Measurements from ENCODE around the gene RNF215. TPM values are rescaled to one million over a fixed set of nuclear protein-coding genes. Genes with fewer than 3 reads are reported as not detected.

RNF215 gene
- total and polyA plus RNA-seq, 7 experiments from 2014 or later = 0.08 to 10.8 (median 4.9) TPM

- no peak for ATAC-seq
- Mint-ChIP-seq H3K27me3 (peaks cover 1 to 6% (median 2%) of the 10 kb centered on the region in 5 donors), H3K9me3 (peaks cover 6 to 18% (median 13%) of the 10 kb centered on the region in 11 donors), H3K4me1 (peaks cover 10 to 26% (median 23%) of the 10 kb centered on the region in 7 donors), H3K4me3 (no peak overlapping the region), H3K27ac (peak overlapping the region in 6 of 9 donors; percentile 42 to 100 (median 100)), H3K36me3 (peaks cover 0 to 28% (median 12%) of the 10 kb centered on the region in 5 donors)
- H3K36me3 ChIP-seq (ENCODE audit: control insufficient read depth in 2 of 3, insufficient read depth in 3 of 3, low read length in 3 of 3) = peaks cover 0 to 6% (median 0%) of the 10 kb centered on the region in 3 experiments
- H3K27ac ChIP-seq (ENCODE audit: low read depth, low read length) = no peak overlapping the region
- ChIA-PET CTCF (interaction anchor here (0.8 to 6.0 kb wide), 4 partner anchors 8 to 145 kb away, joined by 3 to 46 read pairs (median 6); partner anchors contain the start of genes CASTOR1 and MTFP1), POLR2A (interaction anchor here (1.8 to 6.3 kb wide), 2 partner anchors 8 to 41 kb away, joined by 5 to 88 read pairs; partner anchors contain the start of gene MTFP1)
- no peak overlapping the region for H3K4me3 ChIP-seq (ENCODE audit: low read length)
- H3K9me3 ChIP-seq (ENCODE audit: control insufficient read depth in 2 of 3, low read length in 3 of 3) = peaks cover 0 to 4% (median 0%) of the 10 kb centered on the region in 3 experiments
- peaks cover 1 to 3% of the 10 kb centered on the region in 2 donors for H3K27me3 ChIP-seq (ENCODE audit: control insufficient read depth in 2 of 2, insufficient read depth in 2 of 2, low read length in 2 of 2)
- peaks cover 16 to 21% of the 10 kb centered on the region in 2 donors for H3K4me1 ChIP-seq (ENCODE audit: control insufficient read depth in 2 of 2, insufficient read depth in 2 of 2, low read length in 2 of 2)
- no peak for DNase-seq
- intact Hi-C loops (cut with micrococcal nuclease) = no loop called here
These were observed 46.0 kb upstream of the RNF215 start for GRCh38 chr22:30433227-30433626.

GRCh38 chr22:30432520-30432919, 45.3 kb upstream of the RNF215 start:
- Histone ChIP-seq H3K4me3 (ENCODE audit: low read length) (no peak overlapping the region), H3K4me1 (ENCODE audit: control insufficient read depth in 2 of 2, insufficient read depth in 2 of 2, low read length in 2 of 2) (peaks cover 16 to 22% of the 10 kb centered on the region in 2 donors), H3K9me3 (ENCODE audit: control insufficient read depth in 2 of 3, low read length in 3 of 3) (peaks cover 0 to 4% (median 0%) of the 10 kb centered on the region in 3 experiments), H3K36me3 (ENCODE audit: control insufficient read depth in 2 of 3, insufficient read depth in 3 of 3, low read length in 3 of 3) (peaks cover 0 to 12% (median 0%) of the 10 kb centered on the region in 3 experiments), H3K27ac (ENCODE audit: low read depth, low read length) (no peak overlapping the region), H3K27me3 (ENCODE audit: control insufficient read depth in 2 of 2, insufficient read depth in 2 of 2, low read length in 2 of 2) (peaks cover 0 to 3% of the 10 kb centered on the region in 2 donors)
- Mint-ChIP-seq H3K36me3 (peaks cover 0 to 31% (median 13%) of the 10 kb centered on the region in 5 donors), H3K4me1 (peaks cover 12 to 30% (median 27%) of the 10 kb centered on the region in 7 donors), H3K27ac (peak overlapping the region in 4 of 9 donors; percentile 51 to 100 (median 100)), H3K4me3 (no peak overlapping the region), H3K9me3 (peaks cover 6 to 18% (median 13%) of the 10 kb centered on the region in 11 donors), H3K27me3 (no peaks in the 10 kb centered on the region)
- ChIA-PET POLR2A (interaction anchor here (6.3 kb wide), 1 partner anchor 8 kb away, joined by 88 read pairs; the partner anchor contains the start of gene MTFP1), CTCF (interaction anchor here (1.1 kb wide), 1 partner anchor 41 kb away, joined by 4 read pairs; no protein-coding TSS in a partner anchor)
- ATAC-seq (no peak), DNase-seq (no peak)
- intact Hi-C loops (cut with micrococcal nuclease) = no loop called here

GRCh38 chr22:30432096-30432495, 44.9 kb upstream of the RNF215 start:
- CTCF ChIA-PET = interaction anchor here (1.1 kb wide), 1 partner anchor 41 kb away, joined by 4 read pairs; no protein-coding TSS in a partner anchor

GRCh38 chr22:30430933-30431332, 43.7 kb upstream of the RNF215 start:
- ChIA-PET CTCF (interaction anchor here (1.2 kb wide), 1 partner anchor 34 kb away, joined by 3 read pairs; the partner anchor contains the start of gene SEC14L2), POLR2A (no interaction called here)
- Histone ChIP-seq H3K4me1 (ENCODE audit: control insufficient read depth in 2 of 2, insufficient read depth in 2 of 2, low read length in 2 of 2) (peaks cover 25% of the 10 kb centered on the region in 2 donors), H3K4me3 (ENCODE audit: low read length) (no peak overlapping the region), H3K27me3 (ENCODE audit: control insufficient read depth in 2 of 2, insufficient read depth in 2 of 2, low read length in 2 of 2) (no peaks in the 10 kb centered on the region), H3K36me3 (ENCODE audit: control insufficient read depth in 2 of 3, insufficient read depth in 3 of 3, low read length in 3 of 3) (peaks cover 0 to 12% (median 0%) of the 10 kb centered on the region in 3 experiments), H3K9me3 (ENCODE audit: control insufficient read depth in 2 of 3, low read length in 3 of 3) (no peaks in the 10 kb centered on the region), H3K27ac (ENCODE audit: low read depth, low read length) (no peak overlapping the region)
- Mint-ChIP-seq H3K36me3 (peaks cover 0 to 40% (median 9%) of the 10 kb centered on the region in 5 donors), H3K27ac (peak overlapping the region in 3 of 9 donors; percentile 17 to 53 (median 32)), H3K4me3 (no peak overlapping the region), H3K9me3 (peaks cover 3 to 11% (median 8%) of the 10 kb centered on the region in 11 donors), H3K4me1 (peaks cover 20 to 41% (median 35%) of the 10 kb centered on the region in 7 donors), H3K27me3 (no peaks in the 10 kb centered on the region)
- intact Hi-C loops (cut with micrococcal nuclease) = no loop called here
- no peak for ATAC-seq
- DNase-seq = no peak

More at GRCh38 chr22:30432096-30432495, 44.9 kb upstream of the RNF215 start:
- DNase-seq (no peak), ATAC-seq (no peak)
- POLR2A ChIA-PET = interaction anchor here (6.3 kb wide), 1 partner anchor 7 kb away, joined by 88 read pairs; the partner anchor contains the start of gene MTFP1
- H3K4me3 Mint-ChIP-seq = no peak overlapping the region
- Histone ChIP-seq H3K27ac (ENCODE audit: low read depth, low read length) (no peak overlapping the region), H3K4me3 (ENCODE audit: low read length) (no peak overlapping the region), H3K27me3 (ENCODE audit: control insufficient read depth in 2 of 2, insufficient read depth in 2 of 2, low read length in 2 of 2) (no peaks in the 10 kb centered on the region), H3K9me3 (ENCODE audit: control insufficient read depth in 2 of 3, low read length in 3 of 3) (peaks cover 0 to 4% (median 0%) of the 10 kb centered on the region in 3 experiments), H3K4me1 (ENCODE audit: control insufficient read depth in 2 of 2, insufficient read depth in 2 of 2, low read length in 2 of 2) (peaks cover 20 to 26% of the 10 kb centered on the region in 2 donors), H3K36me3 (ENCODE audit: control insufficient read depth in 2 of 3, insufficient read depth in 3 of 3, low read length in 3 of 3) (peaks cover 0 to 12% (median 0%) of the 10 kb centered on the region in 3 experiments)
- peak overlapping the region in 2 of 9 donors; percentile 51 for H3K27ac Mint-ChIP-seq
- H3K27me3 Mint-ChIP-seq = no peaks in the 10 kb centered on the region
- peaks cover 6 to 16% (median 12%) of the 10 kb centered on the region in 11 donors for H3K9me3 Mint-ChIP-seq
- intact Hi-C loops (cut with micrococcal nuclease) = no loop called here
- H3K4me1 Mint-ChIP-seq = peaks cover 16 to 33% (median 30%) of the 10 kb centered on the region in 7 donors
- peaks cover 0 to 34% (median 12%) of the 10 kb centered on the region in 5 donors for H3K36me3 Mint-ChIP-seq

- Histone ChIP-seq H3K27me3 (ENCODE audit: control insufficient read depth in 2 of 2, insufficient read depth in 2 of 2, low read length in 2 of 2) (no peaks in the 10 kb centered on the region), H3K4me1 (ENCODE audit: control insufficient read depth in 2 of 2, insufficient read depth in 2 of 2, low read length in 2 of 2) (peaks cover 19 to 21% of the 10 kb centered on the region in 2 donors), H3K4me3 (ENCODE audit: low read length) (no peak overlapping the region), H3K36me3 (ENCODE audit: control insufficient read depth in 2 of 3, insufficient read depth in 3 of 3, low read length in 3 of 3) (peaks cover 0 to 12% (median 0%) of the 10 kb centered on the region in 3 experiments), H3K9me3 (ENCODE audit: control insufficient read depth in 2 of 3, low read length in 3 of 3) (no peaks in the 10 kb centered on the region), H3K27ac (ENCODE audit: low read depth, low read length) (no peak overlapping the region)
- Mint-ChIP-seq H3K9me3 (peaks cover 0 to 5% (median 0%) of the 10 kb centered on the region in 11 donors), H3K36me3 (peaks cover 0 to 32% (median 3%) of the 10 kb centered on the region in 5 donors), H3K27me3 (no peaks in the 10 kb centered on the region), H3K27ac (peak overlapping the region in 5 of 9 donors; percentile 25 to 85 (median 63)), H3K4me1 (peaks cover 17 to 37% (median 34%) of the 10 kb centered on the region in 7 donors), H3K4me3 (no peak overlapping the region)
- intact Hi-C loops (cut with micrococcal nuclease) = loop anchor here (10.0 kb wide), 3 partner anchors 825 to 1065 kb away; partner anchors contain the start of genes NF2 (in 1 of the 2), PIK3IP1 (in 1 of the 2) and SFI1 (in 1 of the 2)
- POLR2A ChIA-PET = interaction anchor here (1.1 kb wide), 1 partner anchor 34 kb away, joined by 3 read pairs; no protein-coding TSS in a partner anchor
- DNase-seq (no peak), ATAC-seq (no peak)
- CTCF ChIA-PET = interaction anchor here (1.2 kb wide), 1 partner anchor 33 kb away, joined by 3 read pairs; the partner anchor contains the start of gene SEC14L2
These were observed 42.7 kb upstream of the RNF215 start for GRCh38 chr22:30429887-30430286.

- no peak overlapping the region for H3K27ac ChIP-seq (ENCODE audit: low read depth, low read length)
- no peak overlapping the region for H3K4me3 ChIP-seq (ENCODE audit: low read length)
- H3K36me3 ChIP-seq (ENCODE audit: control insufficient read depth in 2 of 3, insufficient read depth in 3 of 3, low read length in 3 of 3) = peaks cover 0 to 12% (median 0%) of the 10 kb centered on the region in 3 experiments
- DNase-seq = no peak
- Mint-ChIP-seq H3K27ac (peak overlapping the region in 6 of 9 donors; percentile 67 to 99 (median 96)), H3K9me3 (peaks cover 0 to 1% (median 0%) of the 10 kb centered on the region in 11 donors), H3K27me3 (peaks cover 0 to 4% (median 0%) of the 10 kb centered on the region in 5 donors), H3K4me1 (peaks cover 23 to 48% (median 41%) of the 10 kb centered on the region in 7 donors), H3K36me3 (peaks cover 0 to 30% (median 3%) of the 10 kb centered on the region in 5 donors), H3K4me3 (peak overlapping the region in 3 of 10 donors; percentile 19 to 61 (median 47))
- no peak for ATAC-seq
- H3K9me3 ChIP-seq (ENCODE audit: control insufficient read depth in 2 of 3, low read length in 3 of 3) = no peaks in the 10 kb centered on the region
- POLR2A ChIA-PET = interaction anchor here (0.6 to 7.8 kb wide), 3 partner anchors 34 to 872 kb away, joined by 4 to 158 read pairs (median 7); partner anchors contain the start of gene SEC14L2
- CTCF ChIA-PET = interaction anchor here (0.8 to 7.7 kb wide), 3 partner anchors 18 to 37 kb away, joined by 3 to 78 read pairs (median 4); partner anchors contain the start of gene SEC14L2
- intact Hi-C loops (cut with micrococcal nuclease) = loop anchor here (10.0 kb wide), 3 partner anchors 823 to 1067 kb away; partner anchors contain the start of genes NF2 (in 1 of the 2), PIK3IP1 (in 1 of the 2) and SFI1 (in 1 of the 2)
- H3K27me3 ChIP-seq (ENCODE audit: control insufficient read depth in 2 of 2, insufficient read depth in 2 of 2, low read length in 2 of 2) = no peaks in the 10 kb centered on the region
- H3K4me1 ChIP-seq (ENCODE audit: control insufficient read depth in 2 of 2, insufficient read depth in 2 of 2, low read length in 2 of 2) = peaks cover 23 to 30% of the 10 kb centered on the region in 2 donors
These were observed 40.7 kb upstream of the RNF215 start for GRCh38 chr22:30427871-30428270.

Measured in naive thymus-derived CD4-positive, alpha-beta T cell (primary cell).